ENCODE data around the gene COX4I2. TPM values are rescaled to one million over a fixed set of nuclear protein-coding genes. Genes with fewer than 3 reads are reported as not detected.

COX4I2 gene
- total RNA-seq, 1 donor from 2014 or later: 0.34 TPM

GRCh38 chr20:31681769-31682168 is 44.1 kb downstream of the COX4I2 start:
- H3K27ac Mint-ChIP-seq: peak overlapping the region; percentile 25
- DNase-seq (ENCODE audit: low spot score in 2 of 2, unreplicated experiment in 2 of 2): no peak
- H3K4me3 Mint-ChIP-seq: no peak overlapping the region
- no peak for TF ChIP-seq CTCF (IDR thresholded peaks at IDR 0.05; ENCODE audit: unreplicated experiment)
- no peaks in the 10 kb centered on the region for H3K9me3 Mint-ChIP-seq
- no peaks in the 10 kb centered on the region for H3K27me3 Mint-ChIP-seq (ENCODE audit: low read depth)
- H3K4me1 Mint-ChIP-seq: peaks cover 31% of the 10 kb centered on the region
- peaks cover 28% of the 10 kb centered on the region for H3K36me3 Mint-ChIP-seq

- Mint-ChIP-seq H3K27me3 (ENCODE audit: low read depth) (no peaks in the 10 kb centered on the region), H3K4me3 (no peak overlapping the region), H3K36me3 (peaks cover 33% of the 10 kb centered on the region), H3K27ac (no peak overlapping the region), H3K4me1 (peaks cover 30% of the 10 kb centered on the region), H3K9me3 (no peaks in the 10 kb centered on the region)
- no peak for DNase-seq (ENCODE audit: low spot score in 2 of 2, unreplicated experiment in 2 of 2)
- TF ChIP-seq CTCF (IDR thresholded peaks at IDR 0.05; ENCODE audit: unreplicated experiment): no peak
Measured at GRCh38 chr20:31682352-31682751, 44.6 kb downstream of the COX4I2 start.

DNA sequence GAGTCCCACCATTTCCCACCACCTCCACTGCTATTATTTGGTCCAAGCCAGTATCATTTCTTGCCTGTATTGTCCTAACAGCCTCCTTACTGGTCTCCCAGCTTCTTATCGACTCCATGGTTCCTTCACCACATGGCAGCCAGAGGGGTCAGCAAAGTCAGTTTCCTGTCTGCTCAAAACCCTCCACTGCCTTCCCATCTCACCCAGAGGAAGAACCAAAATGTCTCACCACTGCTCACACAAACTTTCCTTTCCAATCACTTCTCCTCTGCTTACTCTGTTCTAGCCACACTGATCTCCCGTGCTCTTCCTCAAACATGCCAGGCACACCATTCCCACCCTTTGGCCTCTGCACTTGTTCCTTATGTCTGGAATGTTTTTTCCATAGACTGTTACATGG is 45.2 kb downstream of the COX4I2 start:
- H3K4me3 Mint-ChIP-seq: no peak overlapping the region
- no peaks in the 10 kb centered on the region for H3K9me3 Mint-ChIP-seq
- DNase-seq (ENCODE audit: low spot score in 2 of 2, unreplicated experiment in 2 of 2): no peak
- no peaks in the 10 kb centered on the region for H3K27me3 Mint-ChIP-seq (ENCODE audit: low read depth)
- H3K4me1 Mint-ChIP-seq: peaks cover 25% of the 10 kb centered on the region
- peak overlapping the region; percentile 66 for H3K27ac Mint-ChIP-seq
- no peak for TF ChIP-seq CTCF (IDR thresholded peaks at IDR 0.05; ENCODE audit: unreplicated experiment)
- H3K36me3 Mint-ChIP-seq: peaks cover 36% of the 10 kb centered on the region

- TF ChIP-seq CTCF (IDR thresholded peaks at IDR 0.05; ENCODE audit: unreplicated experiment): no peak
- no peak for DNase-seq (ENCODE audit: low spot score in 2 of 2, unreplicated experiment in 2 of 2)
- Mint-ChIP-seq H3K27me3 (ENCODE audit: low read depth) (no peaks in the 10 kb centered on the region), H3K4me1 (peaks cover 10% of the 10 kb centered on the region), H3K27ac (peak overlapping the region; percentile 27), H3K9me3 (no peaks in the 10 kb centered on the region), H3K36me3 (peaks cover 39% of the 10 kb centered on the region), H3K4me3 (no peak overlapping the region)
Measured at GRCh38 chr20:31684153-31685015, 46.7 kb downstream of the COX4I2 start.

DNA sequence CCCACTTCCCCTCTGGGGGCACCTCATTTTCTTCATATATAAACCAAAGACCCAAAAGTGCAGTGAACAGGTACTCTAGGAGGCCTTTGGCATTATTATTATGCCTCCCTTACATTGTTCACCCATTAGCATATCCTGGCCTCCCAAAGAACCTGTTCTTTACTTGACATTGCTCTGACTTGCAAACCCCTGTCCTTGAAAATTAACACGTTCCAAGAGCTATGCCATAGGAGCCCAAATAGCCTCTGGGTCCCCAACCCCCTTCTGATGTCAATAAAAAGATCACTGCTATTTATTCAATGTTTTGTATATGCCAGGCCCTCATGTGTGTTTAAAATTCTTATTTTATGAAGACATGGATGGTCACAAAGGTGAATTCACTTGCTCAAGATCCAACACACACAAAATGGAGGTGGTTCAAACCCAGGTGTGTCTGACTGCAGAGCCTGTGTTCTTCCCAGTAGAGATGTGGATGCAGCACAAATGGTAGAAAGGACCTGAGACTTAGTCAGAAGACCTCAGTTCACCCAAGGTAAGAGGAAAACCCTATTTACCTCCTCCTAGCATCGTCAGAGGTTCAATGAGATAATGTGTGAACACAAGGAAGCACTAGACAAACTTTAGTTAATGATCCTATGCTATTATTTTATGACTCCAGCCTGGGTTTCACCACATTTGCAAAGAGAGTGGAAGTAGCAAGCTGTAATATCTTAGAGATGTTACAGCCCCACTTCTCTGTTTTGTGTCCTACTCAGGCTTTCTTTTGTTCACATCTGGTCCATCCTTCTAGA is 48.3 kb downstream of the COX4I2 start:
- Mint-ChIP-seq H3K27me3 (ENCODE audit: low read depth) (no peaks in the 10 kb centered on the region), H3K4me1 (no peaks in the 10 kb centered on the region), H3K36me3 (peaks cover 34% of the 10 kb centered on the region), H3K9me3 (no peaks in the 10 kb centered on the region), H3K27ac (no peak overlapping the region), H3K4me3 (no peak overlapping the region)
- DNase-seq (ENCODE audit: low spot score in 2 of 2, unreplicated experiment in 2 of 2): no peak
- no peak for TF ChIP-seq CTCF (IDR thresholded peaks at IDR 0.05; ENCODE audit: unreplicated experiment)
